MM.1S (cell line): ENCODE measurements around the gene PHF21B.

Experiments
- DNase-seq: peaks from one replicate; pipeline ENCODE4 v3.0.0-alpha.2; 2015
- H2AFZ ChIP-seq: fragments of 300-600 bp; sonication (generic); 2 replicates; pipeline ENCODE4 v1.6.0; 2016; ENCODE audit warnings: antibody characterized with exemption, low read length
- H3F3A ChIP-seq: fragments of 300-600 bp; sonication (generic); 2 replicates; pipeline ENCODE4 v1.6.1; 2016; ENCODE audit warnings: mild to moderate bottlenecking, antibody characterized with exemption, low read length, moderate library complexity, mixed read lengths; ENCODE audit not compliant: insufficient read depth
- H3K27ac ChIP-seq: fragments of 300-600 bp; sonication (generic); 2 replicates; pipeline ENCODE4 v1.5.1; 2016; ENCODE audit warnings: mild to moderate bottlenecking, low read length
- H3K27me3 ChIP-seq: fragments of 300-600 bp; sonication (generic); replicated peaks from 2 replicates; pipeline ENCODE4 v1.6.0; 2016; ENCODE audit warnings: low read length; ENCODE audit not compliant: insufficient read depth
- H3K36me3 ChIP-seq: fragments of 300-600 bp; sonication (generic); replicated peaks from 2 replicates; pipeline ENCODE4 v1.6.1; 2016; ENCODE audit warnings: mild to moderate bottlenecking, low read length, mixed read lengths; ENCODE audit not compliant: insufficient read depth
- H3K4me1 ChIP-seq: fragments of 300-600 bp; sonication (generic); 2 replicates; pipeline ENCODE4 v1.6.1; 2016; ENCODE audit warnings: low read length, mixed read lengths
- H3K4me2 ChIP-seq: fragments of 300-600 bp; sonication (generic); 2 replicates; pipeline ENCODE4 v1.6.0; 2016; ENCODE audit warnings: low read depth, low read length
- H3K4me3 ChIP-seq: fragments of 300-600 bp; sonication (generic); 2 replicates; pipeline ENCODE4 v1.5.1; 2016; ENCODE audit warnings: low read length, mixed read lengths
- H3K79me2 ChIP-seq: fragments of 300-600 bp; sonication (generic); 2 replicates; pipeline ENCODE4 v1.6.1; 2016; ENCODE audit warnings: mixed run types, low read length, mixed read lengths
- H3K9ac ChIP-seq: fragments of 300-600 bp; sonication (generic); 2 replicates; pipeline ENCODE4 v1.6.1; 2016; ENCODE audit warnings: low read length, mixed read lengths
- H3K9me2 ChIP-seq: fragments of 300-600 bp; sonication (generic); replicated peaks from 2 replicates; pipeline ENCODE4 v1.6.1; 2016; ENCODE audit warnings: mild to moderate bottlenecking, low read length, mixed read lengths; ENCODE audit not compliant: insufficient read depth
- H3K9me3 ChIP-seq: fragments of 300-600 bp; sonication (generic); replicated peaks from 2 replicates; pipeline ENCODE4 v1.6.1; 2016; ENCODE audit warnings: mild to moderate bottlenecking, low read length, mixed read lengths; ENCODE audit not compliant: insufficient read depth
- H4K20me1 ChIP-seq: fragments of 300-600 bp; sonication (generic); 2 replicates; pipeline ENCODE4 v1.6.1; 2016; ENCODE audit warnings: mild to moderate bottlenecking, low read length, moderate library complexity, mixed read lengths; ENCODE audit not compliant: insufficient read depth
- EZH2 ChIP-seq: fragments of 300-600 bp; sonication (generic); optimal IDR thresholded peaks from 2 replicates; pipeline ENCODE3; 2017; ENCODE audit warnings: low read depth, mild to moderate bottlenecking, antibody characterized with exemption, low read length, mixed read lengths
- EZH2phosphoT487 ChIP-seq: fragments of 300-600 bp; sonication (generic); IDR thresholded peaks from 2 replicates; pipeline ENCODE4 v1.6.1; 2018; ENCODE audit warnings: antibody characterized with exemption, low read length
- TF ChIP-seq, protein P1 (sequence below): fragments of 300-600 bp; sonication (generic); IDR thresholded peaks from 2 replicates; pipeline ENCODE4 v1.5.1; 2016; ENCODE audit warnings: antibody characterized with exemption, low read length, mixed read lengths

The PHF21B gene

DNA sequence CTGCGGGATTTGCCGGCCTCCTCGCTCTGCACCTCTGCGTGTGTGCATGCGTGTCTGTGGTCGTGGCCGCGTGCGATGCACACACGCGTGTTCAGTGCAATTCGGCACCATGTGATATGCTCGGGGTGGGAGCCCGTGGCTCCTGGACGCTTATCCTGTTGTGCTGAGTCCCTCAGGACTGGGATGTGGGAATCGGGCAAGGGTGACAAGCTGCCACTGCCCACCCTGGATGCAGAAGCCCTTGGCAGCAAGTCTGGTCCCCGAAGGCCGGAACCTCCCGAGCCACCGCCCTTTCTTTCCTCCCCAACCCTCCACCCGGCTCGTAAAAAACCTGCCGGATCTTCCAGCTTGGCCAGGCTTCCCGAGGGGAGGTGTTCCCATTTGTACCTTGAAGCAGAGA is 128.2 kb downstream of the PHF21B start:
- Histone ChIP-seq H3K27me3 (peaks cover 79% of the 10 kb centered on the region), H3K36me3 (no peaks in the 10 kb centered on the region)

DNA sequence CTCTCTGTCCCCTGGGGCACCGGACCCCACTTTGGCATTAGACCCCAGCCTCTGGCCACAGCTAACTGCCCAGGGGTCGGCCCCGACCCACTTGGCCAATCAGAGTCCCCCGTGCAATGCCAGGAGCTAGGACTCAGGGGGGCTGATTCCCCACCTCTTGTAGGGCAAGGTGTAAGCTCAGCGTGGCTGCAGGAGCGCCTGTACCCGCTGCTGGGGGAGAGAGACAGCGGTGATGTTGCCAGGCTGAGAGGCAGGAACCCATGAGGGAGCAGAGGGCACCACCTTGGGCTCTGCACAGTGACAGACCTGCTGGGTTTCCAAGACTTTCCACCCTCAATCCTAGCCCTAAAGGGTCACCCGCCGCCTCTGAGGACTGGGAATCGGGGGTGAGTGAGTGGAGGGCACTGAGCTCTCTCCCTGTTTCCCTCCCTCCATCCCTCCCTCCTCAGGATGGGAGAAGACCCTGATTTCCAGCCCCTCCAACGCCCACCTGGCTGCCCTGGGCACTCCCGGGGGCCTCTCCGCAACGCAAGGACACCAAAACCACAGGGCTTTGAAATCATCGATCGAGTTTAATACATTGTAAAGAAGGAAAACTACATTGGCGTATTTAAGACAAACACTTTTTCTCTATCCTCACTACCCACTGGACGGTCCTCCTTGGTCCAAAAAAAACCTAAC is 129.1 kb downstream of the PHF21B start:
- H3K36me3 ChIP-seq = no peaks in the 10 kb centered on the region

More for the DNA sequence above, 128.2 kb downstream of the PHF21B start:
- Histone ChIP-seq H3K9me3 (no peaks in the 10 kb centered on the region), H3K79me2 (no peaks in the 10 kb centered on the region), H3K4me2 (no peak overlapping the region), H4K20me1 (no peaks in the 10 kb centered on the region), H3K4me1 (no peaks in the 10 kb centered on the region), H2AFZ (no peak overlapping the region), H3K27ac (no peak overlapping the region), H3K9me2 (no peaks in the 10 kb centered on the region), H3K4me3 (no peak overlapping the region), H3K9ac (no peak overlapping the region), H3F3A (no peaks in the 10 kb centered on the region)
- no peak for DNase-seq
- no peak for TF ChIP-seq EZH2
- TF ChIP-seq, protein P1, sequence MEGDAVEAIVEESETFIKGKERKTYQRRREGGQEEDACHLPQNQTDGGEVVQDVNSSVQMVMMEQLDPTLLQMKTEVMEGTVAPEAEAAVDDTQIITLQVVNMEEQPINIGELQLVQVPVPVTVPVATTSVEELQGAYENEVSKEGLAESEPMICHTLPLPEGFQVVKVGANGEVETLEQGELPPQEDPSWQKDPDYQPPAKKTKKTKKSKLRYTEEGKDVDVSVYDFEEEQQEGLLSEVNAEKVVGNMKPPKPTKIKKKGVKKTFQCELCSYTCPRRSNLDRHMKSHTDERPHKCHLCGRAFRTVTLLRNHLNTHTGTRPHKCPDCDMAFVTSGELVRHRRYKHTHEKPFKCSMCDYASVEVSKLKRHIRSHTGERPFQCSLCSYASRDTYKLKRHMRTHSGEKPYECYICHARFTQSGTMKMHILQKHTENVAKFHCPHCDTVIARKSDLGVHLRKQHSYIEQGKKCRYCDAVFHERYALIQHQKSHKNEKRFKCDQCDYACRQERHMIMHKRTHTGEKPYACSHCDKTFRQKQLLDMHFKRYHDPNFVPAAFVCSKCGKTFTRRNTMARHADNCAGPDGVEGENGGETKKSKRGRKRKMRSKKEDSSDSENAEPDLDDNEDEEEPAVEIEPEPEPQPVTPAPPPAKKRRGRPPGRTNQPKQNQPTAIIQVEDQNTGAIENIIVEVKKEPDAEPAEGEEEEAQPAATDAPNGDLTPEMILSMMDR = no peak
- TF ChIP-seq EZH2phosphoT487 = no peak

DNA sequence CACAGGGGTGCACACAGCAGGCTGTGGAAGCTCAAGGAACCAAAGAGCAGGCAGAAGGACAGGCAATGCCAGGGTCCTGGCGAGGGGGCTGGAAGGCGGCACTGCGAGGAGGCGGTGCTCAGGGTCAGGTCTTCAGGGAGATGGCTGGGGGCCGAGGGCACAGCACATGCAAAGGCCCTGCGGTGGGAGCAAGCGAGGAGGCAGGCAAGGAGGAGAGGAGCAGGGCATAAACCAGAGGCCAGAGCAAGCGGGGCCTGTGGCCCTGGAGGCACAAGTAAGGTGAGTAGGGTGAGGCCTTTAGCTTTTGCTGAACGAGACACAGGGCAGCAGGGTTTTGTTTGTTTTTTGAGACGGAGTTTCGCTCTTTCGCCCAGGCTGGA is 130.5 kb downstream of the PHF21B start:
- Histone ChIP-seq H3K27ac (no peak overlapping the region), H4K20me1 (no peaks in the 10 kb centered on the region), H3K4me1 (no peaks in the 10 kb centered on the region), H3K27me3 (peaks cover 88% of the 10 kb centered on the region), H2AFZ (no peak overlapping the region), H3K9me3 (no peaks in the 10 kb centered on the region), H3F3A (no peaks in the 10 kb centered on the region), H3K9ac (no peak overlapping the region), H3K4me2 (no peak overlapping the region), H3K79me2 (no peaks in the 10 kb centered on the region), H3K4me3 (no peak overlapping the region), H3K36me3 (no peaks in the 10 kb centered on the region), H3K9me2 (no peaks in the 10 kb centered on the region)
- DNase-seq = no peak
- TF ChIP-seq EZH2 (no peak), EZH2phosphoT487 (no peak)
- TF ChIP-seq, protein P1 = no peak

More for the DNA sequence above, 129.1 kb downstream of the PHF21B start:
- no peak overlapping the region for H3K27ac ChIP-seq
- no peak overlapping the region for H3K4me2 ChIP-seq
- TF ChIP-seq, protein P1 = no peak
- TF ChIP-seq EZH2phosphoT487 (no peak), EZH2 (no peak)
- DNase-seq = no peak
- no peaks in the 10 kb centered on the region for H3K9me2 ChIP-seq
- H2AFZ ChIP-seq = no peak overlapping the region
- no peaks in the 10 kb centered on the region for H4K20me1 ChIP-seq
- no peaks in the 10 kb centered on the region for H3K79me2 ChIP-seq
- no peak overlapping the region for H3K9ac ChIP-seq
- no peak overlapping the region for H3K4me3 ChIP-seq
- H3K9me3 ChIP-seq = no peaks in the 10 kb centered on the region
- no peaks in the 10 kb centered on the region for H3F3A ChIP-seq
- no peaks in the 10 kb centered on the region for H3K4me1 ChIP-seq
- peaks cover 80% of the 10 kb centered on the region for H3K27me3 ChIP-seq
